Upper lobe of left lung (tissue), 6 donors: Measurements from ENCODE around the gene MBD3. TPM values are rescaled to one million over a fixed set of nuclear protein-coding genes. Genes with fewer than 3 reads are reported as not detected.

ENCODE experiments used
- ATAC-seq, 2 donors: fragments of 200-7000 bp; cut with Tn5 transposase; one replicate each; pipeline ENCODE4 v1.9.1; 2022; ENCODE audit warnings: mild to moderate bottlenecking in 2 of 2, moderate library complexity in 2 of 2; ENCODE audit not compliant: low FRiP score in 2 of 2
- DNase-seq, 2 donors: peaks; one replicate each; pipeline ENCODE4 v3.0.0-alpha.2; 2019 to 2020
- H3K27ac ChIP-seq, 4 donors: fragments of 200-600 bp; sonication (generic); one replicate each; pipeline ENCODE4 v1.5.1; 2016 to 2019
- H3K27me3 ChIP-seq, 4 donors: fragments of 200-600 bp; sonication (generic); one replicate each; pipeline ENCODE4 v1.5.1; 2017 to 2019
- H3K36me3 ChIP-seq, 4 donors: fragments of 200-600 bp; sonication (generic); one replicate each; pipeline ENCODE4 v1.5.1; 2016 to 2019
- H3K4me1 ChIP-seq, 4 donors: fragments of 200-600 bp; sonication (generic); one replicate each; pipeline ENCODE4 v1.5.1; 2018 to 2019
- H3K4me3 ChIP-seq, 4 donors: fragments of 200-600 bp; sonication (generic); one replicate each; pipeline ENCODE4 v1.5.1; 2017 to 2019; ENCODE audit warnings: mild to moderate bottlenecking in 2 of 4, moderate library complexity in 1 of 4
- H3K9me3 ChIP-seq, 4 donors: fragments of 200-600 bp; sonication (generic); one replicate each; pipeline ENCODE4 v1.5.1; 2018 to 2019
- EP300 ChIP-seq, 4 donors: sonication (generic); formaldehyde crosslinking; IDR thresholded peaks; one replicate each; pipeline ENCODE4 v1.5.1; 2017; ENCODE audit warnings: antibody characterized with exemption in 4 of 4, control low read depth in 2 of 4
- POLR2A ChIP-seq, 4 donors: fragments of 450-650 bp; IDR thresholded peaks; one replicate each; pipeline ENCODE4 v1.5.1; 2016 to 2017; ENCODE audit warnings: antibody characterized with exemption in 4 of 4, mild to moderate bottlenecking in 2 of 4
- POLR2AphosphoS5 ChIP-seq, 2 donors: sonication (generic); formaldehyde crosslinking; IDR thresholded peaks; one replicate each; pipeline ENCODE4 v1.5.1; 2017; ENCODE audit warnings: antibody characterized with exemption in 2 of 2
- WGBS, 2 donors: methylation state at CpG; one replicate each; pipeline ENCODE4 v1.1.5; 2017 to 2018; 5-methylcytosine and 5-hydroxymethylcytosine counted together
- total RNA-seq, 6 donors: library from RNA; depleted of rRNA in 4 of 6; stranded (reverse); fragments of >200 nt in 4 of 6; gene quantifications; one replicate each; pipeline versions ENCODE4 v1.1.0 to v1.2.1, GENCODE V29; 2016 to 2021
- TF ChIP-seq, protein P1 (sequence below), 6 experiments: fragments of 450-650 bp in 4 of 6; fragments of 200-600 bp in 2 of 6; sonication (generic) in 2 of 6; IDR thresholded peaks; one replicate each; pipeline ENCODE4 v1.5.1; 2016 to 2019; ENCODE audit warnings: antibody characterized with exemption in 6 of 6
- donor health status: DM: no; HTN: no; CAD: no; lungs with moderate emphysema.
- donor health status: DM: no; HTN: yes; CAD: no; lungs with severe emphysema.

The MBD3 gene
- total RNA-seq, 6 donors from 2014 or later = 65.1 to 158 (median 107) TPM

DNA sequence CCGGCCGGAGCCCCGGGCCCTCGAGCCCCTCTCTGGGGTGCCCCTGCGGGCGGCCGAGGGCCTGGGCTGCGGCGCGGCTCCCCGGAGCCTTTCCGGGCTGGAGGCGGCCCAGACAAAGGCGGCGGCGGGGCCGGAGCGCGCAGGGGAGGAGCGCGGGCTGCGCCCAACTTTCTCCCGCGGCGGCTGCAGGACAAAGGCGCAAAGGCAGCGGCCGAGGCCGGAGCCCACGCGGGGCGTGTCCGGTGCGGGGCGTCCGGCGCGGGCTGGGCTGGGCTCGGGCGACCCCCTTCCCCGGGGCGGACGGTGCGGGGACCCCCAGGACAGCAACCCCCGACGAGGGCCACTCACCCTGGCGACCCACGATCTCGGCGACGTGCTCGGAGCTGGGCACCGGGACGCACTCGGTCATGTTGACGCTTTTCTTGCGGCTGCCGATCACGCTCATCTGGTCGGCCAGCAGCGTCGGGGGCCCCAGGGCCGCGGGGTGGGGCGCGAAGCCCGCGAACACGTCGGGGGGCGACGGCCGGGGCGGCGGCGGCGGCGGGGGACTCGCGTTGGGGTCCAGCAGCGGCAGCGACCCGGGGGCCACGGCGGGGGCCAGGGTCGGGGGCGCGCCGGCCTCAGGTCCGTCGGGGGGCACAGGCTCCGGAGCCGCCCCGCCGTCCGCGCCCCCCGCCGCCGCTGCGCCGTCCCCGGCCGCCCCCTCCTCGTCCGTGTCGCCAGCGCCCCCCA, 25.4 kb downstream of the MBD3 start:
- ATAC-seq = peak in 1 of 2 donors; percentile 63
- TF ChIP-seq EP300 (IDR thresholded peaks at IDR 0.05) (no peak), POLR2A (IDR thresholded peaks at IDR 0.05) (peak in 2 of 4 donors; percentile 31 to 43), POLR2AphosphoS5 (IDR thresholded peaks at IDR 0.05) (no peak)
- TF ChIP-seq, protein P1, sequence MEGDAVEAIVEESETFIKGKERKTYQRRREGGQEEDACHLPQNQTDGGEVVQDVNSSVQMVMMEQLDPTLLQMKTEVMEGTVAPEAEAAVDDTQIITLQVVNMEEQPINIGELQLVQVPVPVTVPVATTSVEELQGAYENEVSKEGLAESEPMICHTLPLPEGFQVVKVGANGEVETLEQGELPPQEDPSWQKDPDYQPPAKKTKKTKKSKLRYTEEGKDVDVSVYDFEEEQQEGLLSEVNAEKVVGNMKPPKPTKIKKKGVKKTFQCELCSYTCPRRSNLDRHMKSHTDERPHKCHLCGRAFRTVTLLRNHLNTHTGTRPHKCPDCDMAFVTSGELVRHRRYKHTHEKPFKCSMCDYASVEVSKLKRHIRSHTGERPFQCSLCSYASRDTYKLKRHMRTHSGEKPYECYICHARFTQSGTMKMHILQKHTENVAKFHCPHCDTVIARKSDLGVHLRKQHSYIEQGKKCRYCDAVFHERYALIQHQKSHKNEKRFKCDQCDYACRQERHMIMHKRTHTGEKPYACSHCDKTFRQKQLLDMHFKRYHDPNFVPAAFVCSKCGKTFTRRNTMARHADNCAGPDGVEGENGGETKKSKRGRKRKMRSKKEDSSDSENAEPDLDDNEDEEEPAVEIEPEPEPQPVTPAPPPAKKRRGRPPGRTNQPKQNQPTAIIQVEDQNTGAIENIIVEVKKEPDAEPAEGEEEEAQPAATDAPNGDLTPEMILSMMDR (IDR thresholded peaks at IDR 0.05) = peak in 1 of 6 experiments; percentile 12
- H3K27ac ChIP-seq = peak overlapping the region; percentile 75 to 87 (median 84)

DNA sequence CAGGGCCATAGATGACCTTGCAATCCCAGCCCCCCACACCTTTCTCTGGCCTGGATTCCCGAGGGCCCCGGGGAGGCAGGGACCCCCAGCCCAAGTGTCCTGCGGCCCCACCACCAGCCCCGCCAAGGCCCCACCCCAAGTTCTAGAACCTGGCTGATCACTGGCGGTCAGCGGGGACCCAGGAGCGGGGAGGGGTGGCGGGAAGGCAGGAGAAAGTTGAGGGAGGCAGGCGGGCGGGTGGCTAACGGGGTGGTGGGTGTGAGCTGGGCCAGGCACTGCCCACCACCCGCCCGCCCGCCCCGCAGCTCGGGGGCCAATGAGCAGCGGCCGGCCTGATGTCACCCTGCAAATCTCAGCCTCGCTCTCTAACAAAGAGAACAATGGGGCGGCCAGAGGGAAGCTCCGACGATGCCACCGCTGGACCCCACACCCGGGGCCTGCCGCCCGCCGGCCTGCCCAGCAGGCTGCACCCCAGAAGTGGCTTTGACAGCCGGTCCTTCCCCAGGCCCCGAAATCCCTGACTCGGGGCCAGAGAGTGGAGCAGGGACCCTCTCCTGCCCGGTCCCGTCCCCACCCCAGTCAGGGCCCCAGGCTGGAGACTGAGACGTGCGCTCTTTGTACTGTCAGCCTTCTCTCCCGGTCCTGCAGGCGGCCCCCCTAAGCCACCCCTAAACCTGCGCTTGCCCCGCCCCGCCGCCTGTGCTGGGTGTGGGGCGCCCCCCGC, 26.1 kb downstream of the MBD3 start:
- peak; percentile 77 to 89 for DNase-seq
- peak; percentile 88 to 89 for ATAC-seq
- peaks cover 11 to 27% (median 16%) of the 10 kb centered on the region in 4 donors for H3K4me1 ChIP-seq
- peak overlapping the region; percentile 63 to 86 (median 78) for H3K4me3 ChIP-seq
- H3K27me3 ChIP-seq = peaks cover 0 to 10% (median 0%) of the 10 kb centered on the region in 4 donors
- H3K36me3 ChIP-seq = no peaks in the 10 kb centered on the region
- no peak for TF ChIP-seq EP300 (IDR thresholded peaks at IDR 0.05)
- TF ChIP-seq POLR2A (IDR thresholded peaks at IDR 0.05) = peak in 3 of 4 donors; percentile 4 to 57 (median 52)
- TF ChIP-seq POLR2AphosphoS5 (IDR thresholded peaks at IDR 0.05) = peak; percentile 23 to 58
- peak overlapping the region; percentile 75 to 87 (median 84) for H3K27ac ChIP-seq
- no peaks in the 10 kb centered on the region for H3K9me3 ChIP-seq
- WGBS, 2 donors = 6 to 25% methylated on average over 3 to 11 of the region's 42 CpGs

More for the DNA sequence above, 25.4 kb downstream of the MBD3 start:
- H3K4me1 ChIP-seq = peaks cover 11 to 27% (median 16%) of the 10 kb centered on the region in 4 donors
- no peaks in the 10 kb centered on the region for H3K9me3 ChIP-seq
- peaks cover 0 to 10% (median 0%) of the 10 kb centered on the region in 4 donors for H3K27me3 ChIP-seq
- no peaks in the 10 kb centered on the region for H3K36me3 ChIP-seq
- peak in 1 of 2 donors; percentile 92 for DNase-seq
- 0 to 2% methylated on average over 1 to 9 of the region's 108 CpGs for WGBS, 2 donors
- peak overlapping the region; percentile 63 to 86 (median 78) for H3K4me3 ChIP-seq

DNA sequence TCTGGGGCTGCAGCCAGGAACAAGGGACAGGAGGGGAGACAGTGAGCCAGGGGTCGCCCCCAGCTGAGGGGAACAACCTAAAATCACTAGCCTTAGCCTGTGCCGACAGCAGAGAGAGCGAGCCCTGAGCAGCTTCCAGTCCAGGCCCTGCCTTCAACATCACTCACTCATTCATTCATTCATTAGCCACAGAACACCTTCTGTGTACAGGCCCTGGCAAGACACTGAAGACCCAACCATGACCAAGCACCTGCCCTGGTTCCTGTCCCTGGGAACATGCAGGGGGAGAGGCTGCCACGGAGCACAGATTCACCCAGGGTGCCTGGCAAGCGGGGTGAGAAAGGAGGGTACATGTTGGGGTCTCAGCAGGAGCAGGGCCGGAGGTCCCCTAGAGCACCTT, 29.4 kb downstream of the MBD3 start:
- DNase-seq (no peak), ATAC-seq (no peak)
- Histone ChIP-seq H3K4me3 (no peak overlapping the region), H3K9me3 (no peaks in the 10 kb centered on the region), H3K36me3 (no peaks in the 10 kb centered on the region), H3K27me3 (peaks cover 0 to 10% (median 0%) of the 10 kb centered on the region in 4 donors), H3K27ac (no peak overlapping the region), H3K4me1 (peaks cover 7 to 18% (median 11%) of the 10 kb centered on the region in 4 donors)
- WGBS, 2 donors = 89 to 94% methylated on average over 5 of the region's 6 CpGs
- no peak for TF ChIP-seq EP300 (IDR thresholded peaks at IDR 0.05)
- no peak for TF ChIP-seq POLR2A (IDR thresholded peaks at IDR 0.05)
- TF ChIP-seq, protein P1 (IDR thresholded peaks at IDR 0.05) = no peak
- TF ChIP-seq POLR2AphosphoS5 (IDR thresholded peaks at IDR 0.05) = no peak

DNA sequence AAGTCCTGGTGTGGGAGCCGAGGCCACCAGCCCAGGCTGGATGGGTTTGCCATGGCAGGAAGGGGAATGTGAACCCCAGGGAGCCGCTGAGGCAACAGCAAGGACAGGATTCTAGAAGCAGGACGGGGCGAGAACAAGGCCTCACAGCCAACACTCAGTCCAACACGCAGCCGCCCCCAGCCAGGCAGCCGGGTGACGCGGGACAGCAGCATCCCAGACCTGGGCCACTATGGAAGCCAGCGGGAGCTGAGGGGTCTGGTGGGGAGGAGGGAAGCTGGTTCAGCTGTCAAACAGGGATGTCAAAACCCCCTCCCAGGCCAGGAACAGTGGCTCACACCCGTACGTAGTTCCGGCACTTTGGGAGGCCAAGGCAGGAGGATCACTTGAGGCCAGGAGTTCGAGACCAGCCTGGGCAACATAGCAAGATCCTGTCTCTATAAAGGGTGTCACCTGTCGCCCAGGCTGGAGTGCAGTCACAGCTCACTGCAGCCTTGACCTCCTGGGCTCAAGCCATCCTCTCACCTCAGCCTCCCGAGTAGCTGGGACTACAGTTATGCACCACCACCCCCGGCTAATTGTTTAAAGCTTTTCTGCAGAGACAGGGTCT, 31.3 kb downstream of the MBD3 start:
- Histone ChIP-seq H3K27ac (no peak overlapping the region), H3K36me3 (peaks cover 0 to 6% (median 3%) of the 10 kb centered on the region in 4 donors), H3K27me3 (peaks cover 0 to under 1% (median 0%) of the 10 kb centered on the region in 4 donors), H3K9me3 (no peaks in the 10 kb centered on the region), H3K4me3 (no peak overlapping the region), H3K4me1 (peaks cover 5 to 8% (median 6%) of the 10 kb centered on the region in 4 donors)
- TF ChIP-seq POLR2A (IDR thresholded peaks at IDR 0.05) (no peak), POLR2AphosphoS5 (IDR thresholded peaks at IDR 0.05) (no peak), EP300 (IDR thresholded peaks at IDR 0.05) (no peak)
- TF ChIP-seq, protein P1 (IDR thresholded peaks at IDR 0.05) = no peak
- ATAC-seq (no peak), DNase-seq (no peak)
- 79 to 96% methylated on average over 14 to 17 of the region's 17 CpGs for WGBS, 2 donors
